T47D (cell line): ENCODE results near the gene HSFX2.
"Not testable (repeated sequence)": the region's sequence is repeated elsewhere in the genome, so short reads cannot be mapped to it uniquely, and the experiment has no call there.

Experiments used
- DNase-seq, 2 experiments: peaks; one replicate each; pipeline versions ENCODE4 v3.0.0 to v3.0.0-alpha.2; 2011 to 2012; ENCODE audit warnings: low read depth in 1 of 2, low spot score in 1 of 2
- JUND ChIP-seq: IDR thresholded peaks from 2 replicates; pipeline ENCODE4 v1.6.1; 2012; ENCODE audit warnings: low read depth
- in situ Hi-C: cut with HindIII; loops from 2 replicates; pipeline ENCODE4 v1.10.0; 2016; ENCODE audit warnings: low sequenced_read_pairs, low pct_unique_long_range_greater_than_20kb

HSFX2 gene

GRCh38 chrX:149569770-149570169 lies 25.3 kb downstream of the HSFX2 start:
- no peak for DNase-seq
- in situ Hi-C loops, result no loop called here

GRCh38 chrX:149568701-149569296 lies 26.3 kb downstream of the HSFX2 start:
- in situ Hi-C loops, result no loop called here
- TF ChIP-seq JUND, result no peak
- no peak for DNase-seq

More at GRCh38 chrX:149569770-149570169, 25.3 kb downstream of the HSFX2 start:
- no peak for TF ChIP-seq JUND

GRCh38 chrX:149567621-149568417 lies 27.3 kb downstream of the HSFX2 start:
- in situ Hi-C loops, result no loop called here
- no peak for DNase-seq
- no peak for TF ChIP-seq JUND

GRCh38 chrX:149563359-149563758 lies 31.8 kb downstream of the HSFX2 start:
- TF ChIP-seq JUND, result no peak
- in situ Hi-C loops, result no loop called here
- no peak for DNase-seq

GRCh38 chrX:149555251-149555650 lies 39.9 kb downstream of the HSFX2 start:
- in situ Hi-C loops, DNase-seq: not testable (repeated sequence)

- DNase-seq, in situ Hi-C loops: not testable (repeated sequence)
Observed at GRCh38 chrX:149551939-149552248, 43.2 kb downstream of the HSFX2 start.

- DNase-seq, in situ Hi-C loops: not testable (repeated sequence)
Observed at GRCh38 chrX:149551245-149551938, 43.7 kb downstream of the HSFX2 start.

GRCh38 chrX:149550454-149550853 lies 44.7 kb downstream of the HSFX2 start:
- DNase-seq, in situ Hi-C loops: not testable (repeated sequence)

- in situ Hi-C loops, result not testable (repeated sequence)
Observed at GRCh38 chrX:149549701-149550100, 45.4 kb downstream of the HSFX2 start, which contains the start of gene HSFX3. HSFX3 (minus strand) TSS chrX:149549924; CDS start chrX:149549852, 72 bp downstream.

GRCh38 chrX:149547782-149548181 lies 47.3 kb downstream of the HSFX2 start:
- DNase-seq, in situ Hi-C loops: not testable (repeated sequence)

More at GRCh38 chrX:149549701-149550100, 45.4 kb downstream of the HSFX2 start, which contains the start of gene HSFX3:
- DNase-seq, result not testable (repeated sequence)

- in situ Hi-C loops, DNase-seq: not testable (repeated sequence)
Observed at GRCh38 chrX:149546962-149547361, 48.2 kb downstream of the HSFX2 start.

- DNase-seq, result peak in 1 of 2 experiments; percentile 33
- in situ Hi-C loops, result not testable (repeated sequence)
Observed at GRCh38 chrX:149545545-149546543, 49.3 kb downstream of the HSFX2 start.
